Measurements from ENCODE around the gene ZC3HAV1L.
"Not testable (repeated sequence)": the region's sequence is repeated elsewhere in the genome, so short reads cannot be mapped to it uniquely, and the experiment has no call there.

Gene ZC3HAV1L

DNA sequence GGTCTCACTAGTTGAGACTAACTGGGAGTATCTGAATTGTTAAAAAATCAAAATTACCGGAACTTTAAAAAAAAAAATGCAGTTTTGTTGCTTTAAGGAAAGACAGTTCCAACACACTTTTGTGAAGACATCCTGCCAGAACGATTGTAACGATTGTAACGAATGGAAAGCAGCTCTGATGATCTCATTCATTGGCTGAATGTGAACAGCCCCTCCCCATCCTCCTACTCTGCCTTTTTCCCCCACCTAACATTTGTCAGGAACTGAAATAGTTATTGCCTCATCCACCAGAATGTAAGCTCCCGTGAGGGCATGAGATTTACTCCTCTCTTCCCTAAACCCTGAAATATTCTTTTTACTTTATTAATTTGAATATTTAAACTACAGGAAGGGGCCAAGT lies 23.1 kb upstream of the ZC3HAV1L start:
- TF ChIP-seq ESRRG (CRISPR knock-in tag; IDR thresholded peaks at IDR 0.05): no peak
- no peak for TF ChIP-seq ZC3H10 (CRISPR knock-in tag; IDR thresholded peaks at IDR 0.05)
- TF ChIP-seq ARNTL (CRISPR knock-in tag; IDR thresholded peaks at IDR 0.05; ENCODE audit: borderline replicate concordance, low read depth): no peak
- TF ChIP-seq ISL1 (CRISPR knock-in tag; IDR thresholded peaks at IDR 0.05): no peak
- no peak for TF ChIP-seq TOX (CRISPR knock-in tag; IDR thresholded peaks at IDR 0.05; ENCODE audit: borderline replicate concordance)
- ATAC-seq: no peak

DNA sequence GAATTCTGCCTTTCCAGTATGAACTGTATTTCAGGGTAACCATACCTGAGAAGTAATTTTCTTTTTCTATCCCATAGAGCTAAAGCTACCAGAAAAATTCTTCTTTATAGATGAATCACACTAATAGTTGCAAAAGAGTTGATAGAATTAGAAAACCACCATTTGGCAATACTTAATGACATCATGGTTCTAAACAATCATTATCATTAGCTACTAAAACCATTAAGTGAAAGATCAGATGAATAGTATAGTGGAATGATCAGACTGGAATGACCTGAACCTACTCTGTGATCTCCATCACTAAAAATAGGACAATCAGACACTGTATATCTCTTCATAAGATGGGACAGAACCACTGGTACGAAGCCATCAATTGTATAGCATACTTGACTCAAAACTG lies 19.8 kb upstream of the ZC3HAV1L start:
- no peak for ATAC-seq
- TF ChIP-seq OSR1 (CRISPR knock-in tag; IDR thresholded peaks at IDR 0.05) (no peak), ZFP3 (CRISPR knock-in tag; IDR thresholded peaks at IDR 0.05) (no peak), TOX (CRISPR knock-in tag; IDR thresholded peaks at IDR 0.05; ENCODE audit: borderline replicate concordance) (no peak), PPARA (CRISPR knock-in tag; IDR thresholded peaks at IDR 0.05; ENCODE audit: borderline replicate concordance) (no peak), ESRRG (CRISPR knock-in tag; IDR thresholded peaks at IDR 0.05) (no peak), ZNF70 (CRISPR knock-in tag; IDR thresholded peaks at IDR 0.05) (no peak), ARNTL (CRISPR knock-in tag; IDR thresholded peaks at IDR 0.05; ENCODE audit: borderline replicate concordance, low read depth) (no peak), SNAI2 (CRISPR knock-in tag; IDR thresholded peaks at IDR 0.05) (no peak), TCF4 (CRISPR knock-in tag; IDR thresholded peaks at IDR 0.05; ENCODE audit: borderline replicate concordance) (no peak), CSDC2 (CRISPR knock-in tag; IDR thresholded peaks at IDR 0.05) (no peak), ZNF8 (CRISPR knock-in tag; IDR thresholded peaks at IDR 0.05) (no peak), BACH2 (CRISPR knock-in tag; IDR thresholded peaks at IDR 0.05; ENCODE audit: borderline replicate concordance) (no peak), ZNF565 (CRISPR knock-in tag; conservative IDR thresholded peaks at IDR 0.05; ENCODE audit: low read depth) (no peak), ZFP30 (CRISPR knock-in tag; IDR thresholded peaks at IDR 0.05) (no peak), GLIS3 (CRISPR knock-in tag; IDR thresholded peaks at IDR 0.05) (no peak), ZC3H10 (CRISPR knock-in tag; IDR thresholded peaks at IDR 0.05) (no peak)
- TF ChIP-seq, protein P1, sequence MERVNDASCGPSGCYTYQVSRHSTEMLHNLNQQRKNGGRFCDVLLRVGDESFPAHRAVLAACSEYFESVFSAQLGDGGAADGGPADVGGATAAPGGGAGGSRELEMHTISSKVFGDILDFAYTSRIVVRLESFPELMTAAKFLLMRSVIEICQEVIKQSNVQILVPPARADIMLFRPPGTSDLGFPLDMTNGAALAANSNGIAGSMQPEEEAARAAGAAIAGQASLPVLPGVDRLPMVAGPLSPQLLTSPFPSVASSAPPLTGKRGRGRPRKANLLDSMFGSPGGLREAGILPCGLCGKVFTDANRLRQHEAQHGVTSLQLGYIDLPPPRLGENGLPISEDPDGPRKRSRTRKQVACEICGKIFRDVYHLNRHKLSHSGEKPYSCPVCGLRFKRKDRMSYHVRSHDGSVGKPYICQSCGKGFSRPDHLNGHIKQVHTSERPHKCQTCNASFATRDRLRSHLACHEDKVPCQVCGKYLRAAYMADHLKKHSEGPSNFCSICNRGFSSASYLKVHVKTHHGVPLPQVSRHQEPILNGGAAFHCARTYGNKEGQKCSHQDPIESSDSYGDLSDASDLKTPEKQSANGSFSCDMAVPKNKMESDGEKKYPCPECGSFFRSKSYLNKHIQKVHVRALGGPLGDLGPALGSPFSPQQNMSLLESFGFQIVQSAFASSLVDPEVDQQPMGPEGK (CRISPR knock-in tag; IDR thresholded peaks at IDR 0.05; ENCODE audit: borderline replicate concordance): no peak
- TF ChIP-seq, protein P2, sequence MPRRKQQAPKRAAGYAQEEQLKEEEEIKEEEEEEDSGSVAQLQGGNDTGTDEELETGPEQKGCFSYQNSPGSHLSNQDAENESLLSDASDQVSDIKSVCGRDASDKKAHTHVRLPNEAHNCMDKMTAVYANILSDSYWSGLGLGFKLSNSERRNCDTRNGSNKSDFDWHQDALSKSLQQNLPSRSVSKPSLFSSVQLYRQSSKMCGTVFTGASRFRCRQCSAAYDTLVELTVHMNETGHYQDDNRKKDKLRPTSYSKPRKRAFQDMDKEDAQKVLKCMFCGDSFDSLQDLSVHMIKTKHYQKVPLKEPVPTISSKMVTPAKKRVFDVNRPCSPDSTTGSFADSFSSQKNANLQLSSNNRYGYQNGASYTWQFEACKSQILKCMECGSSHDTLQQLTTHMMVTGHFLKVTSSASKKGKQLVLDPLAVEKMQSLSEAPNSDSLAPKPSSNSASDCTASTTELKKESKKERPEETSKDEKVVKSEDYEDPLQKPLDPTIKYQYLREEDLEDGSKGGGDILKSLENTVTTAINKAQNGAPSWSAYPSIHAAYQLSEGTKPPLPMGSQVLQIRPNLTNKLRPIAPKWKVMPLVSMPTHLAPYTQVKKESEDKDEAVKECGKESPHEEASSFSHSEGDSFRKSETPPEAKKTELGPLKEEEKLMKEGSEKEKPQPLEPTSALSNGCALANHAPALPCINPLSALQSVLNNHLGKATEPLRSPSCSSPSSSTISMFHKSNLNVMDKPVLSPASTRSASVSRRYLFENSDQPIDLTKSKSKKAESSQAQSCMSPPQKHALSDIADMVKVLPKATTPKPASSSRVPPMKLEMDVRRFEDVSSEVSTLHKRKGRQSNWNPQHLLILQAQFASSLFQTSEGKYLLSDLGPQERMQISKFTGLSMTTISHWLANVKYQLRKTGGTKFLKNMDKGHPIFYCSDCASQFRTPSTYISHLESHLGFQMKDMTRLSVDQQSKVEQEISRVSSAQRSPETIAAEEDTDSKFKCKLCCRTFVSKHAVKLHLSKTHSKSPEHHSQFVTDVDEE (CRISPR knock-in tag; IDR thresholded peaks at IDR 0.05): no peak
- TF ChIP-seq, protein P3, sequence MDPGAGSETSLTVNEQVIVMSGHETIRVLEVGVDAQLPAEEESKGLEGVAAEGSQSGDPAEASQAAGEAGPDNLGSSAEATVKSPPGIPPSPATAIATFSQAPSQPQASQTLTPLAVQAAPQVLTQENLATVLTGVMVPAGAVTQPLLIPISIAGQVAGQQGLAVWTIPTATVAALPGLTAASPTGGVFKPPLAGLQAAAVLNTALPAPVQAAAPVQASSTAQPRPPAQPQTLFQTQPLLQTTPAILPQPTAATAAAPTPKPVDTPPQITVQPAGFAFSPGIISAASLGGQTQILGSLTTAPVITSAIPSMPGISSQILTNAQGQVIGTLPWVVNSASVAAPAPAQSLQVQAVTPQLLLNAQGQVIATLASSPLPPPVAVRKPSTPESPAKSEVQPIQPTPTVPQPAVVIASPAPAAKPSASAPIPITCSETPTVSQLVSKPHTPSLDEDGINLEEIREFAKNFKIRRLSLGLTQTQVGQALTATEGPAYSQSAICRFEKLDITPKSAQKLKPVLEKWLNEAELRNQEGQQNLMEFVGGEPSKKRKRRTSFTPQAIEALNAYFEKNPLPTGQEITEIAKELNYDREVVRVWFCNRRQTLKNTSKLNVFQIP (CRISPR knock-in tag; IDR thresholded peaks at IDR 0.05; ENCODE audit: borderline replicate concordance, low read depth): no peak

DNA sequence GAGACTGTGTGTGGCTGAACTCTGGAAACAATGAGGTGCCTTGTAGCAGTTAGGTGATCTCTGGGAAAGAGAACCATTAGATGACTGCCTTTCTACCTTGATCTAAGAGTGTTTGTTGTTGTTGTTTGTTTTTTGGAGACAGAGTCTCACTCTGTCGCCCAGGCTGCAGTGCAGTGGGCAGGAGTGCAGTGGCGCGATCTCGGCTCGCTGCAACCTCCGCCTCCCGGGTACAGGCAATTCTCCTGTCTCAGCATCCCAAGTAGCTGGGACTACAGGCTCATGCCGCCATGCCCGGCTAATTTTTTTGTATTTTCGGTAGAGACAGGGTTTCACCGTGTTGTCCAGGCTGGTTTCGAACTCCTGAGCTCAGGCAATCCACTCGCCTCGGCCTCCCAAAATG lies 18.8 kb upstream of the ZC3HAV1L start:
- ATAC-seq: not testable (repeated sequence)

DNA sequence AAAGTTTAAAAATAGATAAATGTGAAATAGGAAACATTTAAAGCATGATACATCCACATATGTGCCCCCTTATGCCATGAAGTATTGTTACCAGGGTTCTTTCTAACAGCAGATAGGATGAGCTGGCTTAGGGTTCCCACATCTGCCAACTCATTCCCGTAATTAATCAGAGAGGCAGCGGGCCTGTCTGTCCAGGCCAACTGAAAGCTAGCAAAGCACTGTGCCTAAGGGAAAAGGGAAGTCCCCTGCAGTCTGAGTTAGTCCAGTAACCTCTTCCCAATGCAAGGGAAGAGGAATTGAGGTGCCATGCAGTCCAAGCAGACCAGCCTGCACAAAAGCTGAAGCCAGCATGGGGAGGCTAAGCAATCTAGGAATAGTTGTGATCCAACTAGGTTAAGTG lies 18.3 kb upstream of the ZC3HAV1L start:
- ATAC-seq: peak; percentile 86
- TF ChIP-seq ESRRG (CRISPR knock-in tag; IDR thresholded peaks at IDR 0.05) (no peak), CSDC2 (CRISPR knock-in tag; IDR thresholded peaks at IDR 0.05) (no peak), OSR1 (CRISPR knock-in tag; IDR thresholded peaks at IDR 0.05) (no peak), RARB (CRISPR knock-in tag; IDR thresholded peaks at IDR 0.05) (no peak), ARNTL (CRISPR knock-in tag; IDR thresholded peaks at IDR 0.05; ENCODE audit: borderline replicate concordance, low read depth) (no peak), ISL1 (CRISPR knock-in tag; IDR thresholded peaks at IDR 0.05) (no peak), ZNF8 (CRISPR knock-in tag; IDR thresholded peaks at IDR 0.05) (no peak), TCF4 (CRISPR knock-in tag; IDR thresholded peaks at IDR 0.05; ENCODE audit: borderline replicate concordance) (no peak), ZFP3 (CRISPR knock-in tag; IDR thresholded peaks at IDR 0.05) (no peak)
- TF ChIP-seq, protein P4, sequence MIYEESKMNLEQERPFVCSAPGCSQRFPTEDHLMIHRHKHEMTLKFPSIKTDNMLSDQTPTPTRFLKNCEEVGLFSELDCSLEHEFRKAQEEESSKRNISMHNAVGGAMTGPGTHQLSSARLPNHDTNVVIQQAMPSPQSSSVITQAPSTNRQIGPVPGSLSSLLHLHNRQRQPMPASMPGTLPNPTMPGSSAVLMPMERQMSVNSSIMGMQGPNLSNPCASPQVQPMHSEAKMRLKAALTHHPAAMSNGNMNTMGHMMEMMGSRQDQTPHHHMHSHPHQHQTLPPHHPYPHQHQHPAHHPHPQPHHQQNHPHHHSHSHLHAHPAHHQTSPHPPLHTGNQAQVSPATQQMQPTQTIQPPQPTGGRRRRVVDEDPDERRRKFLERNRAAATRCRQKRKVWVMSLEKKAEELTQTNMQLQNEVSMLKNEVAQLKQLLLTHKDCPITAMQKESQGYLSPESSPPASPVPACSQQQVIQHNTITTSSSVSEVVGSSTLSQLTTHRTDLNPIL (CRISPR knock-in tag; IDR thresholded peaks at IDR 0.05; ENCODE audit: low read depth): no peak
- TF ChIP-seq, protein P1 (CRISPR knock-in tag; IDR thresholded peaks at IDR 0.05; ENCODE audit: borderline replicate concordance): no peak
- TF ChIP-seq, protein P5, sequence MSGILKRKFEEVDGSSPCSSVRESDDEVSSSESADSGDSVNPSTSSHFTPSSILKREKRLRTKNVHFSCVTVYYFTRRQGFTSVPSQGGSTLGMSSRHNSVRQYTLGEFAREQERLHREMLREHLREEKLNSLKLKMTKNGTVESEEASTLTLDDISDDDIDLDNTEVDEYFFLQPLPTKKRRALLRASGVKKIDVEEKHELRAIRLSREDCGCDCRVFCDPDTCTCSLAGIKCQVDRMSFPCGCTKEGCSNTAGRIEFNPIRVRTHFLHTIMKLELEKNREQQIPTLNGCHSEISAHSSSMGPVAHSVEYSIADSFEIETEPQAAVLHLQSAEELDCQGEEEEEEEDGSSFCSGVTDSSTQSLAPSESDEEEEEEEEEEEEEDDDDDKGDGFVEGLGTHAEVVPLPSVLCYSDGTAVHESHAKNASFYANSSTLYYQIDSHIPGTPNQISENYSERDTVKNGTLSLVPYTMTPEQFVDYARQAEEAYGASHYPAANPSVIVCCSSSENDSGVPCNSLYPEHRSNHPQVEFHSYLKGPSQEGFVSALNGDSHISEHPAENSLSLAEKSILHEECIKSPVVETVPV (CRISPR knock-in tag; IDR thresholded peaks at IDR 0.05): no peak
